GM23248 (cell line): Measurements from ENCODE around the gene KLHL30. TPM values are rescaled to one million over a fixed set of nuclear protein-coding genes. Genes with fewer than 3 reads are reported as not detected.
A peak's percentile ranks its signal among the peaks of the same experiment; 100 is the strongest.

Source experiments
- DNase-seq: peaks from one replicate; pipeline ENCODE4 v3.0.0-alpha.2; 2015
- H2AFZ ChIP-seq: fragments of 200-600 bp; sonication (generic); 2 replicates; pipeline ENCODE4 v1.6.1; 2016; ENCODE audit warnings: antibody characterized with exemption
- H3F3A ChIP-seq: fragments of 200-600 bp; sonication (generic); 2 replicates; pipeline ENCODE4 v1.6.1; 2016; ENCODE audit warnings: mild to moderate bottlenecking, antibody characterized with exemption, mixed run types; ENCODE audit not compliant: insufficient read depth
- H3K27ac ChIP-seq: fragments of 200-600 bp; sonication (generic); 2 replicates; pipeline ENCODE4 v1.5.1; 2016; ENCODE audit warnings: mild to moderate bottlenecking
- H3K27me3 ChIP-seq: fragments of 200-600 bp; sonication (generic); replicated peaks from 2 replicates; pipeline ENCODE4 v1.6.1; 2016; ENCODE audit warnings: mild to moderate bottlenecking; ENCODE audit not compliant: insufficient read depth
- H3K36me3 ChIP-seq: fragments of 200-600 bp; sonication (generic); 2 replicates; pipeline ENCODE4 v1.6.1; 2016; ENCODE audit warnings: low read depth, mild to moderate bottlenecking
- H3K4me1 ChIP-seq: fragments of 200-600 bp; sonication (generic); 2 replicates; pipeline ENCODE4 v1.6.1; 2016; ENCODE audit warnings: mild to moderate bottlenecking; ENCODE audit not compliant: insufficient read depth
- H3K4me2 ChIP-seq: fragments of 200-600 bp; sonication (generic); one replicate; pipeline ENCODE4 v1.6.1; 2016; ENCODE audit warnings: mild to moderate bottlenecking; ENCODE audit not compliant: unreplicated experiment
- H3K4me3 ChIP-seq: fragments of 200-600 bp; sonication (generic); 2 replicates; pipeline ENCODE4 v1.5.1; 2016; ENCODE audit warnings: mild to moderate bottlenecking
- H3K79me2 ChIP-seq: fragments of 200-600 bp; sonication (generic); 2 replicates; pipeline ENCODE4 v1.6.1; 2016; ENCODE audit warnings: mild to moderate bottlenecking; ENCODE audit not compliant: insufficient read depth
- H3K9ac ChIP-seq: fragments of 200-600 bp; sonication (generic); 2 replicates; pipeline ENCODE4 v1.6.1; 2016; ENCODE audit warnings: mild to moderate bottlenecking
- H3K9me2 ChIP-seq: fragments of 200-600 bp; sonication (generic); 2 replicates; pipeline ENCODE4 v1.6.1; 2016; ENCODE audit warnings: mixed run types, mild to moderate bottlenecking, moderate library complexity; ENCODE audit not compliant: insufficient read depth
- H3K9me3 ChIP-seq: fragments of 200-600 bp; sonication (generic); one replicate; pipeline ENCODE4 v1.6.1; 2017; ENCODE audit warnings: low read depth
- H4K20me1 ChIP-seq: fragments of 200-600 bp; sonication (generic); 2 replicates; pipeline ENCODE4 v1.6.0; 2016; ENCODE audit not compliant: insufficient read depth
- EZH2 ChIP-seq: fragments of 200-600 bp; sonication (generic); IDR thresholded peaks from 2 replicates; pipeline ENCODE4 v1.6.1; 2018; ENCODE audit warnings: antibody characterized with exemption, mild to moderate bottlenecking; ENCODE audit not compliant: insufficient read depth, poor library complexity, severe bottlenecking
- EZH2phosphoT487 ChIP-seq: fragments of 200-600 bp; sonication (generic); IDR thresholded peaks from 2 replicates; pipeline ENCODE4 v1.6.1; 2018; ENCODE audit warnings: antibody characterized with exemption, moderate library complexity, mild to moderate bottlenecking, low read depth; ENCODE audit not compliant: insufficient read depth
- WGBS, 2 experiments: methylation state at CpG; one replicate each; pipeline ENCODE4 v1.1.6; 2015 to 2017; ENCODE audit warnings: low lambda C conversion rate in 2 of 2, low coverage in 1 of 2; ENCODE audit errors: missing lambda C conversion rate in 2 of 2; 5-methylcytosine and 5-hydroxymethylcytosine counted together
- in situ Hi-C: fragments of 300-500 bp; cut with MboI; formaldehyde crosslinking; loops from 2 replicates; pipeline ENCODE4 v1.15.0; 2020
- polyA plus RNA-seq: library from polyadenylated mRNA; unstranded; fragments of >200 nt; fragmentation: Nextera tagmentation; extraction: Ambion mirVana; gene quantifications from 2 replicates; pipeline ENCODE4 v1.2.1, GENCODE V29; 2016
- total RNA-seq: library from RNA; depleted of rRNA; stranded (reverse); fragments of >200 nt; shearing (Covaris generic); gene quantifications from 2 replicates; pipeline ENCODE4 v1.2.3, GENCODE V29; 2014

The KLHL30 gene
- total and polyA plus RNA-seq, 2 experiments from 2014 or later, result 0.05 to 0.11 TPM

DNA sequence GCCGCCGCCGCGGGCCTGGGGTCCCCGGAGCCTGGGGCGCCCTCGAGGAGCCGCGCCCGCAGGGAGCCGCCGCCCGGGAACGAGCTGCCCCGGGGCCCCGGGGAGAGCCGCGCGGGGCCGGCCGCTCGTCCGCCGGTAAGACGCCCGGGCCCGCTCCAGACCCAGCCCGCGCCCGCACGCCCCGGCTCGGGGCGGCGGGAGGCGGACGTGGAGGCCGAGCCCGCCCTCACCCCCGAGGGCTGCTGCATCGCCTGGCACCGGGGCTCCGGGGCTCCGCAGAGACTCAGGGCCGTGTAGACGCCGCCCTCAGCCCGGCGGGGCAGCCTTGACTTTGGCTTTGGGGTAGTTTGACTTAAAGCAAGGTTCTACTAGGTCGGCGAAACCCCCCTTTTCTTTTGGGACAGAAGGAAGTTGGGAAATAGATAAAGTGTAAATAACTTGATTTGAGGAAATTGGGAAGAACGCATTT, 20.6 kb downstream of the KLHL30 start:
- H3K4me1 ChIP-seq, result no peaks in the 10 kb centered on the region
- no peaks in the 10 kb centered on the region for H3K9me3 ChIP-seq
- H3K27ac ChIP-seq, result no peak overlapping the region
- H3K27me3 ChIP-seq, result no peaks in the 10 kb centered on the region
- peak; percentile 52 for DNase-seq
- peak overlapping the region; percentile 42; the same call in 1 of the 2 replicates for H2AFZ ChIP-seq
- H3K4me2 ChIP-seq, result peak overlapping the region; percentile 70
- no peaks in the 10 kb centered on the region for H3K79me2 ChIP-seq
- H4K20me1 ChIP-seq, result no peaks in the 10 kb centered on the region
- no peaks in the 10 kb centered on the region for H3K36me3 ChIP-seq
- no peaks in the 10 kb centered on the region for H3K9me2 ChIP-seq
- peak overlapping the region; percentile 53; the same call in 1 of the 2 replicates for H3K9ac ChIP-seq
- no peak for TF ChIP-seq EZH2phosphoT487
- TF ChIP-seq EZH2, result no peak
- no peaks in the 10 kb centered on the region for H3F3A ChIP-seq
- WGBS, 2 experiments, result 3 to 4% methylated on average over 31 to 34 of the region's 52 CpGs
- in situ Hi-C loops, result no loop called here
- peak overlapping the region; percentile 62 for H3K4me3 ChIP-seq

DNA sequence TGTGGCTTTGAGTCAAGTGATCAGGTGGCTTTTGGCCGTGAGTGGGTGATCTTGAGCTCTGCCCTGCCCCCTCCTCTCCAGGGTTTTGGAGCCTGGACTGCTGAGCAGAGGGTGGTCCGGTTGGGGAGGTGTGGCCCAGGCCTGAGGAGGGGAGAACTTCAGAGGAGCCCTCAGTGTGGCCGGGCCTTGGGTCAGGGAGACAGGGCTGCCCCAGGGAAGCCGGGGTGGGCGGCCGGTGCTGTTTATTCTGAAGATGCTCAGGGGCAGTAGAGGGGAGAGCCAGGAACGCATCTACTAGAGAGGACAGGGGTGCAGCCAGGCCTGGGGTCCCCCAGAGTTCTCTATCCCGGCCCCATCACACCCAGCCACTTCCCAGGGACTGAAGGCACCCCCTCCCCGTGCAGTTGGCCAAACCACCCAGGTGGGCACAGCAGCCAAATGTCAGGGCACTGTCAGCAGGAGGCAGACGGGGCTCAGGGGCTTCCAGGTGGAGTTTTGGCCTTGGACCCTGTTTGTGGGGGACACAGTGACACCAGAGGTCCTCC, 21.3 kb downstream of the KLHL30 start:
- H2AFZ ChIP-seq, result no peak overlapping the region
- no peak overlapping the region; the same call in 1 of the 2 replicates for H3K4me3 ChIP-seq
- 72 to 73% methylated on average over 10 of the region's 10 CpGs for WGBS, 2 experiments
- H3K36me3 ChIP-seq, result no peaks in the 10 kb centered on the region
- H3K27me3 ChIP-seq, result no peaks in the 10 kb centered on the region
- TF ChIP-seq EZH2 (no peak), EZH2phosphoT487 (no peak)
- no peak for DNase-seq
- H4K20me1 ChIP-seq, result no peaks in the 10 kb centered on the region
- H3K27ac ChIP-seq, result no peak overlapping the region
- H3K9me2 ChIP-seq, result no peaks in the 10 kb centered on the region
- H3K4me2 ChIP-seq, result no peak overlapping the region
- H3K9me3 ChIP-seq, result no peaks in the 10 kb centered on the region
- no peaks in the 10 kb centered on the region for H3K4me1 ChIP-seq
- in situ Hi-C loops, result no loop called here
- no peak overlapping the region for H3K9ac ChIP-seq
- H3K79me2 ChIP-seq, result no peaks in the 10 kb centered on the region
- no peaks in the 10 kb centered on the region for H3F3A ChIP-seq

DNA sequence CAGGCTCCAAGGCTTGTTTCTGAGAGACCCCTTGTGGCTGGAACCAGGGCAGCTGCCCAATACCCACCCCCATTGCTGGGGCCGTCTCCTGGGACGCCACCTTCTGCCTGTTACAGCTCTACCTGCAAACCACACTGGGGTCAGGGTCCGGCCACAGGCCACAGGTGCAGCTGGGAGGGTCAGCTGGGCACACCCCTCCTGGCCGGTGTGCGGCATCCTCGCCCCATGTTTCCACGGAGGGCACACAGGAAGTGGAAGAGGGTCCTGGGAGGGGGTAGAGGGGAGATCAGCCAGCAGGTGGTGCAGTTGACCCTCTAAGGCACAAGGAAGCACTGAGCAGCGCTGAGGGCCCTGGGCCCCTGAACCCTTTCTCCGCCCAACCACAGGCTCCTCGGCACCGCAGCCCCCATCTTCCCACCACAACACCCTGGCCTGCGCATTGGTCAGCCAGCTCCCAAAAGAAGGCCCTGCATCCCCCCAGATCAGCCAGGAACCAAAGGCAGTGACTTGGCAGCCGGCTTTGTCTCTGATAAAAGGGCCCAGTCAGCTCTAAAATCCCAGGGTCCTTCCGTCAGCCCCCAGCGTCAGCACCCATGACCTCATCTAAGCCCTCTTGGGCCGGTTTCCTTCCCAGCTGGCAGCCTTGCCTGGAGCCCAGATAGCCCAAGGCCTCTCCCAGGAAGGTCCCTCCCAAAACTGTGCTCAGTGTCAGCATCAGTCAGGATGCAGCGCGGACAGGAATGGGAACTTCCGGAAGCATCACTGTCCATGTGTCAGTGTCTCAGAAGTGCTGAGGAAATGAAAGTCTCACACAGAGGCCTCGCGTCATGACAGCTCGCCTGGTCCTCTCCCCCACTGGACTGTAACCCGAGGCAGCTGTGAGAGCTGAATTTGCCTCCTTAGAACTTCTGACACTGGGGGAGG, 22.0 kb downstream of the KLHL30 start:
- Histone ChIP-seq H3K4me2 (no peak overlapping the region), H4K20me1 (no peaks in the 10 kb centered on the region), H3K36me3 (no peaks in the 10 kb centered on the region), H3F3A (no peaks in the 10 kb centered on the region), H3K9ac (no peak overlapping the region), H3K9me3 (no peaks in the 10 kb centered on the region), H3K9me2 (no peaks in the 10 kb centered on the region), H3K79me2 (no peaks in the 10 kb centered on the region), H3K27ac (no peak overlapping the region), H2AFZ (no peak overlapping the region), H3K27me3 (no peaks in the 10 kb centered on the region), H3K4me1 (no peaks in the 10 kb centered on the region), H3K4me3 (no peak overlapping the region)
- TF ChIP-seq EZH2phosphoT487, result no peak
- TF ChIP-seq EZH2, result no peak
- 84 to 86% methylated on average over 23 of the region's 23 CpGs for WGBS, 2 experiments
- in situ Hi-C loops, result no loop called here
- no peak for DNase-seq

DNA sequence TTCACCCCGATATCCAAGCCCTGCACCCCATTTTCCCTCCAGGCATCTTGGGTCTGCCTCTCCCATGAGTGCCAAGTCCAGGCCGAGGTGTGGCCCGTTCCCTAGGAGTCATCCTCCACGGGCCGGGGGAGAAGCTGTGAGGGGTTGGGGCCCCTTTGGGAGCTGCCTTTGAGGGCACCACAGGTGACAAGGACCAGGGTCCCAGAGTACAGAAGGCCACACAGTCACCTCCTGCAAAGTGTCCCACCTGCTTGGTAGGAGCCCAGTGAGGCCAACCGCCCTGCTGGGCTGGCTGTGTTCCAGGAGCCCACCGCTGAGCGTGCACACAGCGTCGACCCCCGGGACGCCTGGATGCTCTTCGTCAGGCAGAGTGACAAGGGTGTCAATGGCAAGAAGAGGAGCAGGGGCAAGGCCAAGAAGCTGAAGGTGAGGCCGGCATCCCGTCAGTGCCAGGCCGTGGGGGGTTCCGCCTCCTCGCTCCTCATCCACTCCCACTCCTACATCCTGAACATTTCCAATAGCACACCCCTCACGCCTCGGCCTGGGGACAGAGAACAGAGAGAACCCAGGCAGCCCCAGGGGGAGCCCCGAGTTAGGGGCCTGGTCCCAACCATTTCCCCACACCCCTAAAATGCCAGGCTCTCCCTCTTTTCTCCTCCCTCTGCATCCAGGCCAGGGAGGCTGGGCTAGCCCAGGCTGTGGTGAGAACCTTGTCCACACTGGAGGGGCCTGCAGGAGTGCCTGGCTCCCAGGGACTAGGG, 23.0 kb downstream of the KLHL30 start:
- H3K27ac ChIP-seq, result no peak overlapping the region

More for the DNA sequence above, 23.0 kb downstream of the KLHL30 start:
- TF ChIP-seq EZH2phosphoT487 (no peak), EZH2 (no peak)
- no peaks in the 10 kb centered on the region for H3K9me2 ChIP-seq
- 92% methylated on average over 21 of the region's 21 CpGs for WGBS, 2 experiments
- H4K20me1 ChIP-seq, result no peaks in the 10 kb centered on the region
- no peaks in the 10 kb centered on the region for H3K4me1 ChIP-seq
- H3K9ac ChIP-seq, result no peak overlapping the region
- H3K27me3 ChIP-seq, result no peaks in the 10 kb centered on the region
- H2AFZ ChIP-seq, result no peak overlapping the region
- in situ Hi-C loops, result no loop called here
- H3K4me3 ChIP-seq, result no peak overlapping the region
- H3K9me3 ChIP-seq, result no peaks in the 10 kb centered on the region
- H3K4me2 ChIP-seq, result no peak overlapping the region
- DNase-seq, result no peak
- no peaks in the 10 kb centered on the region for H3F3A ChIP-seq
- no peaks in the 10 kb centered on the region for H3K79me2 ChIP-seq
- no peaks in the 10 kb centered on the region for H3K36me3 ChIP-seq
